GM12873 (cell line): ENCODE data around the gene PCDHAC2.

Source experiments
- TF ChIP-seq, protein P1 (sequence below): IDR thresholded peaks from 2 replicates; pipeline ENCODE4 v1.5.1; 2012; ENCODE audit warnings: low read depth, mild to moderate bottlenecking, moderate library complexity, low read length, control low read depth; ENCODE audit not compliant: insufficient read depth; ENCODE audit errors: missing control alignments

PCDHAC2 gene

DNA sequence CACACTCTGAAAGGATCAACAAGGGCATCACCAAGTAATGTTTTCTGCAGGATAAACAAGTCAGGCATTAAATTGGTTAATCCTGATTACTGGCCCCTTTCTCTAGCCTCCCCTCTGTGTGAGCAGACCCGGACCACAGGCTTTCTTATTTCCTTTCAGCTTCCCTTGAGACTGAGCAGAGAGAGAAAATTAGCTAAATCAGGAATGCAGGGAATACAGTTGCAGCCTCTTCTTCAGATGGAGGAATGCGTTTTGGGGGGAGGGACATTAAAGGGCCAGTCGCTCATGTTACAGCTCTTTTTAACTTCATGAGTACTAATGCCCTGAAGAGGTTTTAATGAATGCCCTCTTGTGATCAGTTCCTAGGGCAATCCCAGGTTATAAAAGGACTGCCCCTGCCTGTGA is 19.8 kb downstream of the PCDHAC2 start:
- TF ChIP-seq, protein P1, sequence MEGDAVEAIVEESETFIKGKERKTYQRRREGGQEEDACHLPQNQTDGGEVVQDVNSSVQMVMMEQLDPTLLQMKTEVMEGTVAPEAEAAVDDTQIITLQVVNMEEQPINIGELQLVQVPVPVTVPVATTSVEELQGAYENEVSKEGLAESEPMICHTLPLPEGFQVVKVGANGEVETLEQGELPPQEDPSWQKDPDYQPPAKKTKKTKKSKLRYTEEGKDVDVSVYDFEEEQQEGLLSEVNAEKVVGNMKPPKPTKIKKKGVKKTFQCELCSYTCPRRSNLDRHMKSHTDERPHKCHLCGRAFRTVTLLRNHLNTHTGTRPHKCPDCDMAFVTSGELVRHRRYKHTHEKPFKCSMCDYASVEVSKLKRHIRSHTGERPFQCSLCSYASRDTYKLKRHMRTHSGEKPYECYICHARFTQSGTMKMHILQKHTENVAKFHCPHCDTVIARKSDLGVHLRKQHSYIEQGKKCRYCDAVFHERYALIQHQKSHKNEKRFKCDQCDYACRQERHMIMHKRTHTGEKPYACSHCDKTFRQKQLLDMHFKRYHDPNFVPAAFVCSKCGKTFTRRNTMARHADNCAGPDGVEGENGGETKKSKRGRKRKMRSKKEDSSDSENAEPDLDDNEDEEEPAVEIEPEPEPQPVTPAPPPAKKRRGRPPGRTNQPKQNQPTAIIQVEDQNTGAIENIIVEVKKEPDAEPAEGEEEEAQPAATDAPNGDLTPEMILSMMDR: no peak

- TF ChIP-seq, protein P1: no peak
These were observed 21.8 kb downstream of the PCDHAC2 start for GRCh38 chr5:140988100-140988499.

DNA sequence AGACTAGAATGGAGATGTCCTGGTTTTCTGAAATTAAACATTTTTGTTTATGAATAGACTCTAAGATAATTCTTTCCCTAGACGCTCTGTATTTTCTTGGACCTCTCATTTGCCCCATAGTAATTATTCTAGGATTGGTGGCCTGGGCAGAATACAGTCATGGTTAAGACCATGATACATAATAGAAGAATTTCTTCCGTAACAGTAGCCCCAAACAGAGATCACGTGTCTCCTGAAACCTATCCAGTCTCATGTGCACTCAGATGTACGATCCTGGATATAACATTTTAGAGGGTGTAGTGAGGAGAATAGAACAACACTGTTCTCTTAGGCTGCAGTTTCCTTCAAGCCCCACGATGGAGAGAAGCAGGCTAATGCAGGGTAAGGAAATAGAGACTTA is 22.3 kb downstream of the PCDHAC2 start:
- TF ChIP-seq, protein P1: no peak

GRCh38 chr5:140989254-140990020 is 23.2 kb downstream of the PCDHAC2 start:
- TF ChIP-seq, protein P1: no peak

- TF ChIP-seq, protein P1: no peak
These were observed 26.6 kb downstream of the PCDHAC2 start for GRCh38 chr5:140992828-140993227.

DNA sequence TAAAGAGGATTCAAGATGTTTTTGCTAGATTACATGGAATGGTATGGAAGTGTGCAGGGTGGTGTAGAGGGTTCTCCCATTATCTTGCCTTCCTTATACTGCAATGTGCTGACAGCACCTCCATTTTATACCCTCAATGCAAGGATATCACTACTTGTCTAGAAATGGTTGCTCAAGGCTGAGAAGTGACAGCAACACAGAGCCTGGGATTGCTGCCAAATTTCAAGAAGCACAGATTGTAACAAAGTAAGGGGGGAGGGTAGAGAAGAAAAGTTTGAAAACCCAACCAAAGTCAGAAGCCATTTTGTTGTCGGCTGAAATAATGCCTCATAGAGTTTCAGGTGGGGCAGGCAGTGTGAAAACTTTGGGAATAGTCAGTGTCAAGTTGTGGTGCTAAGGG is 29.8 kb downstream of the PCDHAC2 start:
- TF ChIP-seq, protein P1: no peak

- TF ChIP-seq, protein P1: no peak
These were observed 32.7 kb downstream of the PCDHAC2 start for GRCh38 chr5:140998921-140999410.
